ENCODE data around the gene NDUFB5.

GRCh38 chr3:179651687-179652446 is 47.3 kb downstream of the NDUFB5 start:
- TF ChIP-seq POLR2A (IDR thresholded peaks at IDR 0.05) (no peak), POLR2AphosphoS5 (IDR thresholded peaks at IDR 0.05) (no peak), CTCF (IDR thresholded peaks at IDR 0.05 in 8 of 11, conservative IDR thresholded peaks at IDR 0.05 in 3 of 11) (no peak)
